Measurements from ENCODE around the gene EPHA10. TPM values are rescaled to one million over a fixed set of nuclear protein-coding genes. Genes with fewer than 3 reads are reported as not detected.

EPHA10 gene
- total and polyA plus RNA-seq, 4 donors = under 0.01 to 0.09 (median 0.03) TPM; not detected in 1

DNA sequence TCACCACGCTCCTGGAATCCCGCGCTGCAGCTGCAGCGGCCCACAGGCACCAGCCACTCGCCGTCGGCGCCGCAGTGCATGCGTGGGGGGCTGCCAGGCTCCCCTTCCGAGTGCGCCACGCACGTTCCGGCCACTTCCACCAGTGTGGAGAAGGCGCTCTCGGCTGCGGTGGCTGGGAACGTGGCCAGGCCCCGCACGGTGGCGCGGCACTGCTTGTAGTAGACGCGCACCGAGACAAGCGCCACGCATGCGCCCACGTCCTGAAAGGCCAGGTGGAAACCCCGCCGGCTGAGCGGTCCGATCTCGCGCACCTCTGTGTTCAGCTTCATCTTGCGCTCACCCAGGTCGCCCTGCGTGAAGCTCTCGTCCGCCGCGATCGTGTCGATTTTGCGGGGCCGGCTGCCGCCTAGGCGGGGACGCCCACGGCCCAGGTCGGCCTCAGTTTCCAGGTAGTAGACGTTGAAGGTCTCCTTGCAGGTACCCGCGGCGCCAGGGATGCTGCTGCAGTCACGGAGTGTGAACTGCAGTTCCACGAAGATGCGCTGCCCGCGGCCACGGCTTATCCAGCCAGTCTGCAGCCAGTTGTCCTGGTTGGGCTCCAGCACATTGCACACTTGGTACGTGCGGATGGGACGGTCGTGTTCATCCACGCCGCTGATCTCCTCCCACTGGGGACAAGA lies 3.4 kb downstream of the EPHA10 start:
- Histone ChIP-seq H3K4me1 (ENCODE audit: control insufficient read depth in 4 of 4, insufficient read depth in 4 of 4, low read length in 3 of 4) (peaks cover 0 to 3% (median 0%) of the 10 kb centered on the region in 4 donors), H3K27me3 (ENCODE audit: control insufficient read depth in 4 of 4, insufficient read depth in 4 of 4, low read length in 3 of 4) (peaks cover 0 to 26% (median 6%) of the 10 kb centered on the region in 4 donors), H3K4me3 (ENCODE audit: low read depth in 1 of 3, low read length in 3 of 3) (no peak overlapping the region), H3K9me3 (ENCODE audit: control insufficient read depth in 4 of 4, low read length in 3 of 4) (peaks cover 0 to 3% (median 0%) of the 10 kb centered on the region in 4 donors), H3K9ac (ENCODE audit: low read depth in 1 of 2, low read length in 2 of 2) (no peak overlapping the region), H3K36me3 (ENCODE audit: control insufficient read depth in 4 of 4, insufficient read depth in 3 of 4, low read depth in 1 of 4, low read length in 3 of 4) (no peaks in the 10 kb centered on the region), H3K27ac (ENCODE audit: low read depth in 1 of 2, low read length in 2 of 2) (no peak overlapping the region)
- TF ChIP-seq TAF1 (conservative IDR thresholded peaks at IDR 0.05) (no peak), EGR1 (IDR thresholded peaks at IDR 0.05; ENCODE audit: low read depth in 2 of 2) (no peak), RXRA (IDR thresholded peaks at IDR 0.05) (no peak), YY1 (IDR thresholded peaks at IDR 0.05) (no peak), HNF4G (IDR thresholded peaks at IDR 0.05) (no peak), RAD21 (IDR thresholded peaks at IDR 0.05) (no peak), SP1 (IDR thresholded peaks at IDR 0.05) (no peak), NR2F2 (IDR thresholded peaks at IDR 0.05) (no peak), FOXA1 (IDR thresholded peaks at IDR 0.05) (no peak), FOXA2 (IDR thresholded peaks at IDR 0.05) (no peak), GABPA (IDR thresholded peaks at IDR 0.05 in 1 of 2, conservative IDR thresholded peaks at IDR 0.05 in 1 of 2) (no peak), HNF4A (conservative IDR thresholded peaks at IDR 0.05) (no peak)
- TF ChIP-seq, protein P1, sequence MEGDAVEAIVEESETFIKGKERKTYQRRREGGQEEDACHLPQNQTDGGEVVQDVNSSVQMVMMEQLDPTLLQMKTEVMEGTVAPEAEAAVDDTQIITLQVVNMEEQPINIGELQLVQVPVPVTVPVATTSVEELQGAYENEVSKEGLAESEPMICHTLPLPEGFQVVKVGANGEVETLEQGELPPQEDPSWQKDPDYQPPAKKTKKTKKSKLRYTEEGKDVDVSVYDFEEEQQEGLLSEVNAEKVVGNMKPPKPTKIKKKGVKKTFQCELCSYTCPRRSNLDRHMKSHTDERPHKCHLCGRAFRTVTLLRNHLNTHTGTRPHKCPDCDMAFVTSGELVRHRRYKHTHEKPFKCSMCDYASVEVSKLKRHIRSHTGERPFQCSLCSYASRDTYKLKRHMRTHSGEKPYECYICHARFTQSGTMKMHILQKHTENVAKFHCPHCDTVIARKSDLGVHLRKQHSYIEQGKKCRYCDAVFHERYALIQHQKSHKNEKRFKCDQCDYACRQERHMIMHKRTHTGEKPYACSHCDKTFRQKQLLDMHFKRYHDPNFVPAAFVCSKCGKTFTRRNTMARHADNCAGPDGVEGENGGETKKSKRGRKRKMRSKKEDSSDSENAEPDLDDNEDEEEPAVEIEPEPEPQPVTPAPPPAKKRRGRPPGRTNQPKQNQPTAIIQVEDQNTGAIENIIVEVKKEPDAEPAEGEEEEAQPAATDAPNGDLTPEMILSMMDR (IDR thresholded peaks at IDR 0.05; ENCODE audit: low read depth, low read length, missing input control) = no peak
- TF ChIP-seq, protein P2, sequence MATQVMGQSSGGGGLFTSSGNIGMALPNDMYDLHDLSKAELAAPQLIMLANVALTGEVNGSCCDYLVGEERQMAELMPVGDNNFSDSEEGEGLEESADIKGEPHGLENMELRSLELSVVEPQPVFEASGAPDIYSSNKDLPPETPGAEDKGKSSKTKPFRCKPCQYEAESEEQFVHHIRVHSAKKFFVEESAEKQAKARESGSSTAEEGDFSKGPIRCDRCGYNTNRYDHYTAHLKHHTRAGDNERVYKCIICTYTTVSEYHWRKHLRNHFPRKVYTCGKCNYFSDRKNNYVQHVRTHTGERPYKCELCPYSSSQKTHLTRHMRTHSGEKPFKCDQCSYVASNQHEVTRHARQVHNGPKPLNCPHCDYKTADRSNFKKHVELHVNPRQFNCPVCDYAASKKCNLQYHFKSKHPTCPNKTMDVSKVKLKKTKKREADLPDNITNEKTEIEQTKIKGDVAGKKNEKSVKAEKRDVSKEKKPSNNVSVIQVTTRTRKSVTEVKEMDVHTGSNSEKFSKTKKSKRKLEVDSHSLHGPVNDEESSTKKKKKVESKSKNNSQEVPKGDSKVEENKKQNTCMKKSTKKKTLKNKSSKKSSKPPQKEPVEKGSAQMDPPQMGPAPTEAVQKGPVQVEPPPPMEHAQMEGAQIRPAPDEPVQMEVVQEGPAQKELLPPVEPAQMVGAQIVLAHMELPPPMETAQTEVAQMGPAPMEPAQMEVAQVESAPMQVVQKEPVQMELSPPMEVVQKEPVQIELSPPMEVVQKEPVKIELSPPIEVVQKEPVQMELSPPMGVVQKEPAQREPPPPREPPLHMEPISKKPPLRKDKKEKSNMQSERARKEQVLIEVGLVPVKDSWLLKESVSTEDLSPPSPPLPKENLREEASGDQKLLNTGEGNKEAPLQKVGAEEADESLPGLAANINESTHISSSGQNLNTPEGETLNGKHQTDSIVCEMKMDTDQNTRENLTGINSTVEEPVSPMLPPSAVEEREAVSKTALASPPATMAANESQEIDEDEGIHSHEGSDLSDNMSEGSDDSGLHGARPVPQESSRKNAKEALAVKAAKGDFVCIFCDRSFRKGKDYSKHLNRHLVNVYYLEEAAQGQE (IDR thresholded peaks at IDR 0.05) = no peak
- TF ChIP-seq, protein P3, sequence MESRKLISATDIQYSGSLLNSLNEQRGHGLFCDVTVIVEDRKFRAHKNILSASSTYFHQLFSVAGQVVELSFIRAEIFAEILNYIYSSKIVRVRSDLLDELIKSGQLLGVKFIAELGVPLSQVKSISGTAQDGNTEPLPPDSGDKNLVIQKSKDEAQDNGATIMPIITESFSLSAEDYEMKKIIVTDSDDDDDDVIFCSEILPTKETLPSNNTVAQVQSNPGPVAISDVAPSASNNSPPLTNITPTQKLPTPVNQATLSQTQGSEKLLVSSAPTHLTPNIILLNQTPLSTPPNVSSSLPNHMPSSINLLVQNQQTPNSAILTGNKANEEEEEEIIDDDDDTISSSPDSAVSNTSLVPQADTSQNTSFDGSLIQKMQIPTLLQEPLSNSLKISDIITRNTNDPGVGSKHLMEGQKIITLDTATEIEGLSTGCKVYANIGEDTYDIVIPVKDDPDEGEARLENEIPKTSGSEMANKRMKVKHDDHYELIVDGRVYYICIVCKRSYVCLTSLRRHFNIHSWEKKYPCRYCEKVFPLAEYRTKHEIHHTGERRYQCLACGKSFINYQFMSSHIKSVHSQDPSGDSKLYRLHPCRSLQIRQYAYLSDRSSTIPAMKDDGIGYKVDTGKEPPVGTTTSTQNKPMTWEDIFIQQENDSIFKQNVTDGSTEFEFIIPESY (IDR thresholded peaks at IDR 0.05) = no peak
- TF ChIP-seq, protein P4, sequence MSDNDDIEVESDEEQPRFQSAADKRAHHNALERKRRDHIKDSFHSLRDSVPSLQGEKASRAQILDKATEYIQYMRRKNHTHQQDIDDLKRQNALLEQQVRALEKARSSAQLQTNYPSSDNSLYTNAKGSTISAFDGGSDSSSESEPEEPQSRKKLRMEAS (IDR thresholded peaks at IDR 0.05) = no peak
- TF ChIP-seq, protein P5, sequence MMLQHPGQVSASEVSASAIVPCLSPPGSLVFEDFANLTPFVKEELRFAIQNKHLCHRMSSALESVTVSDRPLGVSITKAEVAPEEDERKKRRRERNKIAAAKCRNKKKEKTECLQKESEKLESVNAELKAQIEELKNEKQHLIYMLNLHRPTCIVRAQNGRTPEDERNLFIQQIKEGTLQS (IDR thresholded peaks at IDR 0.05) = no peak
- no peak for DNase-seq (ENCODE audit: low spot score)
- WGBS = 52% methylated on average over 68 of the region's 68 CpGs

Measured in liver (tissue), 9 donors.